HEK293 (cell line): ENCODE measurements around the gene TUBE1.

Source experiments
- CTCF ChIA-PET: fragments of 350-600 bp; formaldehyde crosslinking; extraction: SDS; loops from one replicate; lab custom pipeline; 2021; ENCODE audit warnings: antibody characterized with exemption; lab: Yijun Ruan, JAX
- POLR2A ChIA-PET: fragments of 300-600 bp; formaldehyde crosslinking; extraction: SDS; loops from one replicate; lab custom pipeline; 2020; ENCODE audit warnings: antibody characterized with exemption, inconsistent platforms; lab: Yijun Ruan, JAX
- H3K27ac ChIP-seq: fragments of 200-500 bp; sonication (Bioruptor generic); 2 replicates; pipeline ENCODE4 v1.5.1; 2014; ENCODE audit warnings: low read depth, low read length, control low read depth, inconsistent platforms; ENCODE audit errors: extremely low read depth
- H3K36me3 ChIP-seq, 2 experiments: fragments of 200-500 bp in 1 of 2; sonication (Bioruptor generic) in 1 of 2; 1 replicate in 1 of 2; 2 replicates in 1 of 2; pipeline ENCODE4 v1.5.1; 2014 to 2017; ENCODE audit warnings: inconsistent platforms in 2 of 2, low read length in 2 of 2; ENCODE audit not compliant: control insufficient read depth in 2 of 2, insufficient read depth in 1 of 2
- H3K4me1 ChIP-seq: fragments of 200-500 bp; sonication (Bioruptor generic); 2 replicates; pipeline ENCODE4 v1.5.1; 2014; ENCODE audit warnings: mild to moderate bottlenecking, low read length, inconsistent platforms; ENCODE audit not compliant: control insufficient read depth, insufficient read depth
- H3K4me3 ChIP-seq: 2 replicates; pipeline ENCODE4 v1.5.1; 2011; ENCODE audit warnings: low read depth, mild to moderate bottlenecking, control low read depth, low read length, moderate library complexity
- H3K9me3 ChIP-seq: fragments of 200-500 bp; sonication (Bioruptor generic); 2 replicates; pipeline ENCODE4 v1.5.1; 2014; ENCODE audit warnings: low read depth, low read length, inconsistent platforms; ENCODE audit not compliant: control insufficient read depth, insufficient read depth
- AEBP2 ChIP-seq: fragments of 450-650 bp; formaldehyde crosslinking; IDR thresholded peaks from 2 replicates; pipeline ENCODE4 v1.5.1; 2016; ENCODE audit warnings: missing biosample characterization, missing genetic modification characterization, borderline replicate concordance
- FEZF1 ChIP-seq: fragments of 450-650 bp; formaldehyde crosslinking; IDR thresholded peaks from 2 replicates; pipeline ENCODE4 v1.5.1; 2016; ENCODE audit warnings: missing biosample characterization, missing genetic modification characterization
- GLI4 ChIP-seq: fragments of 450-650 bp; formaldehyde crosslinking; IDR thresholded peaks from 2 replicates; pipeline ENCODE4 v1.5.1; 2016; ENCODE audit warnings: missing biosample characterization, missing genetic modification characterization
- HOXC10 ChIP-seq: sonication (generic); formaldehyde crosslinking; IDR thresholded peaks from 2 replicates; pipeline ENCODE4 v1.8.1; 2023; ENCODE audit warnings: mild to moderate bottlenecking, missing genetic modification reagents
- KLF1 ChIP-seq: fragments of 450-650 bp; formaldehyde crosslinking; IDR thresholded peaks from 2 replicates; pipeline ENCODE4 v1.5.1; 2016; ENCODE audit warnings: missing biosample characterization, missing genetic modification characterization
- KLF10 ChIP-seq: fragments of 450-650 bp; IDR thresholded peaks from 2 replicates; pipeline ENCODE4 v1.5.1; 2018; ENCODE audit warnings: missing biosample characterization, mild to moderate bottlenecking, missing genetic modification characterization
- SP3 ChIP-seq: fragments of 450-650 bp; formaldehyde crosslinking; IDR thresholded peaks from 2 replicates; pipeline ENCODE4 v1.5.1; 2016; ENCODE audit warnings: missing biosample characterization, missing genetic modification characterization
- ZBTB6 ChIP-seq: fragments of 450-650 bp; formaldehyde crosslinking; IDR thresholded peaks from 2 replicates; pipeline ENCODE4 v1.5.1; 2017; ENCODE audit warnings: missing biosample characterization, missing genetic modification characterization
- ZFP41 ChIP-seq: fragments of 450-650 bp; formaldehyde crosslinking; IDR thresholded peaks from 2 replicates; pipeline ENCODE4 v1.5.1; 2016; ENCODE audit warnings: missing biosample characterization, missing genetic modification characterization, borderline replicate concordance
- ZNF184 ChIP-seq: fragments of 450-650 bp; IDR thresholded peaks from 2 replicates; pipeline ENCODE4 v1.5.1; 2018; ENCODE audit warnings: missing biosample characterization, mild to moderate bottlenecking, missing genetic modification characterization
- ZNF221 ChIP-seq: fragments of 450-650 bp; formaldehyde crosslinking; IDR thresholded peaks from 2 replicates; pipeline ENCODE4 v1.5.1; 2017; ENCODE audit warnings: missing biosample characterization, missing genetic modification characterization, borderline replicate concordance
- ZNF335 ChIP-seq: fragments of 450-650 bp; formaldehyde crosslinking; conservative IDR thresholded peaks from 2 replicates; pipeline ENCODE4 v1.5.1; 2016; ENCODE audit warnings: missing biosample characterization, missing genetic modification characterization
- ZNF37A ChIP-seq: fragments of 450-650 bp; IDR thresholded peaks from 2 replicates; pipeline ENCODE4 v1.5.1; 2018; ENCODE audit warnings: missing biosample characterization, missing genetic modification characterization
- ZNF416 ChIP-seq: fragments of 450-650 bp; formaldehyde crosslinking; IDR thresholded peaks from 2 replicates; pipeline ENCODE4 v1.5.1; 2016; ENCODE audit warnings: missing biosample characterization, missing genetic modification characterization
- ZNF544 ChIP-seq: fragments of 450-650 bp; formaldehyde crosslinking; IDR thresholded peaks from 2 replicates; pipeline ENCODE4 v1.5.0; 2017; ENCODE audit warnings: missing biosample characterization, missing genetic modification characterization
- ZNF555 ChIP-seq: fragments of 450-650 bp; formaldehyde crosslinking; conservative IDR thresholded peaks from 2 replicates; pipeline ENCODE4 v1.5.1; 2017; ENCODE audit warnings: missing biosample characterization, mild to moderate bottlenecking, missing genetic modification characterization, inconsistent platforms
- ZNF660 ChIP-seq: fragments of 450-650 bp; IDR thresholded peaks from 2 replicates; pipeline ENCODE4 v1.5.1; 2018; ENCODE audit warnings: missing biosample characterization, mild to moderate bottlenecking, missing genetic modification characterization
- ZNF692 ChIP-seq: fragments of 450-650 bp; formaldehyde crosslinking; IDR thresholded peaks from 2 replicates; pipeline ENCODE4 v1.5.1; 2016; ENCODE audit warnings: missing biosample characterization, missing genetic modification characterization
- ZNF843 ChIP-seq: fragments of 450-650 bp; formaldehyde crosslinking; IDR thresholded peaks from 2 replicates; pipeline ENCODE4 v1.5.1; 2016; ENCODE audit warnings: missing biosample characterization, missing genetic modification characterization
- ZSCAN18 ChIP-seq: fragments of 450-650 bp; formaldehyde crosslinking; IDR thresholded peaks from 2 replicates; pipeline ENCODE4 v1.5.1; 2016; ENCODE audit warnings: missing biosample characterization, missing genetic modification characterization
- TF ChIP-seq, protein P1 (sequence below): fragments of 450-650 bp; formaldehyde crosslinking; IDR thresholded peaks from 2 replicates; pipeline ENCODE4 v1.5.1; 2016; ENCODE audit warnings: missing biosample characterization, missing genetic modification characterization
- TF ChIP-seq, protein P2 (sequence below): fragments of 450-650 bp; formaldehyde crosslinking; IDR thresholded peaks from 2 replicates; pipeline ENCODE4; 2016; ENCODE audit warnings: missing biosample characterization, missing genetic modification characterization
- TF ChIP-seq, protein P3 (sequence below): fragments of 450-650 bp; formaldehyde crosslinking; IDR thresholded peaks from 2 replicates; pipeline ENCODE4 v1.5.1; 2016; ENCODE audit warnings: missing biosample characterization, missing genetic modification characterization

TUBE1 gene

GRCh38 chr6:112043032-112044007 lies 44.0 kb downstream of the TUBE1 start (continued):
- TF ChIP-seq ZSCAN18 (tag by site-specific recombination) = no peak
- TF ChIP-seq ZNF692 (tag by site-specific recombination) = peak; percentile 83
- TF ChIP-seq ZNF555 = no peak
- peak; percentile 80 for TF ChIP-seq ZNF335
- TF ChIP-seq FEZF1 (tag by site-specific recombination) = no peak
- TF ChIP-seq, protein P1, sequence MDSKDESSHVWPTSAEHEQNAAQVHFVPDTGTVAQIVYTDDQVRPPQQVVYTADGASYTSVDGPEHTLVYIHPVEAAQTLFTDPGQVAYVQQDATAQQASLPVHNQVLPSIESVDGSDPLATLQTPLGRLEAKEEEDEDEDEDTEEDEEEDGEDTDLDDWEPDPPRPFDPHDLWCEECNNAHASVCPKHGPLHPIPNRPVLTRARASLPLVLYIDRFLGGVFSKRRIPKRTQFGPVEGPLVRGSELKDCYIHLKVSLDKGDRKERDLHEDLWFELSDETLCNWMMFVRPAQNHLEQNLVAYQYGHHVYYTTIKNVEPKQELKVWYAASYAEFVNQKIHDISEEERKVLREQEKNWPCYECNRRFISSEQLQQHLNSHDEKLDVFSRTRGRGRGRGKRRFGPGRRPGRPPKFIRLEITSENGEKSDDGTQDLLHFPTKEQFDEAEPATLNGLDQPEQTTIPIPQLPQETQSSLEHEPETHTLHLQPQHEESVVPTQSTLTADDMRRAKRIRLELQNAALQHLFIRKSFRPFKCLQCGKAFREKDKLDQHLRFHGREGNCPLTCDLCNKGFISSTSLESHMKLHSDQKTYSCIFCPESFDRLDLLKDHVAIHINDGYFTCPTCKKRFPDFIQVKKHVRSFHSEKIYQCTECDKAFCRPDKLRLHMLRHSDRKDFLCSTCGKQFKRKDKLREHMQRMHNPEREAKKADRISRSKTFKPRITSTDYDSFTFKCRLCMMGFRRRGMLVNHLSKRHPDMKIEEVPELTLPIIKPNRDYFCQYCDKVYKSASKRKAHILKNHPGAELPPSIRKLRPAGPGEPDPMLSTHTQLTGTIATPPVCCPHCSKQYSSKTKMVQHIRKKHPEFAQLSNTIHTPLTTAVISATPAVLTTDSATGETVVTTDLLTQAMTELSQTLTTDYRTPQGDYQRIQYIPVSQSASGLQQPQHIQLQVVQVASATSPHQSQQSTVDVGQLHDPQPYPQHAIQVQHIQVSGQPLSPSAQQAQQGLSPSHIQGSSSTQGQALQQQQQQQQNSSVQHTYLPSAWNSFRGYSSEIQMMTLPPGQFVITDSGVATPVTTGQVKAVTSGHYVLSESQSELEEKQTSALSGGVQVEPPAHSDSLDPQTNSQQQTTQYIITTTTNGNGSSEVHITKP (tag by site-specific recombination) = peak; percentile 61
- no peak for TF ChIP-seq ZNF37A
- TF ChIP-seq, protein P2, sequence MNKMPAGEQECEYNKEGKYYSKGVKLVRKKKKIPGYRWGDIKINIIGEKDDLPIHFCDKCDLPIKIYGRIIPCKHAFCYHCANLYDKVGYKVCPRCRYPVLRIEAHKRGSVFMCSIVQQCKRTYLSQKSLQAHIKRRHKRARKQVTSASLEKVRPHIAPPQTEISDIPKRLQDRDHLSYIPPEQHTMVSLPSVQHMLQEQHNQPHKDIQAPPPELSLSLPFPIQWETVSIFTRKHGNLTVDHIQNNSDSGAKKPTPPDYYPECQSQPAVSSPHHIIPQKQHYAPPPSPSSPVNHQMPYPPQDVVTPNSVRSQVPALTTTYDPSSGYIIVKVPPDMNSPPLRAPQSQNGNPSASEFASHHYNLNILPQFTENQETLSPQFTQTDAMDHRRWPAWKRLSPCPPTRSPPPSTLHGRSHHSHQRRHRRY (tag by site-specific recombination) = no peak
- TF ChIP-seq ZBTB6 (tag by site-specific recombination) = no peak
- TF ChIP-seq KLF10 = no peak; the same call in 1 of the 2 replicates
- no peak for TF ChIP-seq ZNF221 (tag by site-specific recombination)
- TF ChIP-seq GLI4 (tag by site-specific recombination) = no peak
- TF ChIP-seq ZNF660 (tag by site-specific recombination) = peak; percentile 90
- no peak for TF ChIP-seq HOXC10
- TF ChIP-seq, all 188 proteins: peak for 42

GRCh38 chr6:112041535-112041934 lies 45.7 kb downstream of the TUBE1 start:
- H3K36me3 ChIP-seq = no peaks in the 10 kb centered on the region
- CTCF ChIA-PET = interaction anchor here (0.6 to 7.4 kb wide), 30 partner anchors 9 to 1358 kb away, joined by 3 to 139 read pairs (median 4); a partner anchor contains a TSS
- TF ChIP-seq KLF1 = no peak
- no peak for TF ChIP-seq ZFP41 (tag by site-specific recombination)
- no peak for TF ChIP-seq ZNF843 (tag by site-specific recombination)
- TF ChIP-seq AEBP2 (tag by site-specific recombination) = no peak
- TF ChIP-seq, protein P3, sequence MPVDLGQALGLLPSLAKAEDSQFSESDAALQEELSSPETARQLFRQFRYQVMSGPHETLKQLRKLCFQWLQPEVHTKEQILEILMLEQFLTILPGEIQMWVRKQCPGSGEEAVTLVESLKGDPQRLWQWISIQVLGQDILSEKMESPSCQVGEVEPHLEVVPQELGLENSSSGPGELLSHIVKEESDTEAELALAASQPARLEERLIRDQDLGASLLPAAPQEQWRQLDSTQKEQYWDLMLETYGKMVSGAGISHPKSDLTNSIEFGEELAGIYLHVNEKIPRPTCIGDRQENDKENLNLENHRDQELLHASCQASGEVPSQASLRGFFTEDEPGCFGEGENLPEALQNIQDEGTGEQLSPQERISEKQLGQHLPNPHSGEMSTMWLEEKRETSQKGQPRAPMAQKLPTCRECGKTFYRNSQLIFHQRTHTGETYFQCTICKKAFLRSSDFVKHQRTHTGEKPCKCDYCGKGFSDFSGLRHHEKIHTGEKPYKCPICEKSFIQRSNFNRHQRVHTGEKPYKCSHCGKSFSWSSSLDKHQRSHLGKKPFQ (tag by site-specific recombination) = no peak
- TF ChIP-seq ZNF416 (tag by site-specific recombination) = no peak
- no peak for TF ChIP-seq ZNF544 (tag by site-specific recombination)
- no peak for TF ChIP-seq ZNF184 (tag by site-specific recombination)
- TF ChIP-seq SP3 (tag by site-specific recombination) = no peak
- TF ChIP-seq, all 188 proteins: peak for 0
- POLR2A ChIA-PET = no interaction called here
- Histone ChIP-seq H3K4me1 (no peaks in the 10 kb centered on the region), H3K9me3 (no peaks in the 10 kb centered on the region), H3K4me3 (no peak overlapping the region), H3K27ac (no peak overlapping the region)
